ENCODE measurements around the gene GABRG3.
"Not testable (repeated sequence)": the region's sequence is repeated elsewhere in the genome, so short reads cannot be mapped to it uniquely, and the experiment has no call there.

The GABRG3 gene

DNA sequence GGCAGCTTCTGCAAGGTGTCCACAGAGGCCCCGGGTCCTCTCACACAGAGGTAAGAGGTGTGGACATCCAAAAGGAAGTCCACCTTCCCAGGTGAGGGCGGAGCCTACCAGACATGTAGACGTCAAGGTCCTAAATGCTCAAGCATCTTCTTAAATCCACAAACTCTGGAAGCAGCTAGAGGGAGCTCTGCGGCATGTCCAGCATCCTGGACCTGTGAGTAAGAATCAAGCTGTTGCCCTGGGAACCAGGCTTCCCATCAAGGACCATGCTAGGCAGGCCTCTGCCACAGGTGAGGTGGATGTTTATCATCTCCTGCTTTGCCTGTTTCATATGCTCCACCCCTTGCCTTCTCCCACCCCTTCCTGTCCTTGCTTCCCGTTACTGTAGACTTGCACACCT is 368.2 kb downstream of the GABRG3 start:
- no peak for DNase-seq (ENCODE audit: low spot score)

DNA sequence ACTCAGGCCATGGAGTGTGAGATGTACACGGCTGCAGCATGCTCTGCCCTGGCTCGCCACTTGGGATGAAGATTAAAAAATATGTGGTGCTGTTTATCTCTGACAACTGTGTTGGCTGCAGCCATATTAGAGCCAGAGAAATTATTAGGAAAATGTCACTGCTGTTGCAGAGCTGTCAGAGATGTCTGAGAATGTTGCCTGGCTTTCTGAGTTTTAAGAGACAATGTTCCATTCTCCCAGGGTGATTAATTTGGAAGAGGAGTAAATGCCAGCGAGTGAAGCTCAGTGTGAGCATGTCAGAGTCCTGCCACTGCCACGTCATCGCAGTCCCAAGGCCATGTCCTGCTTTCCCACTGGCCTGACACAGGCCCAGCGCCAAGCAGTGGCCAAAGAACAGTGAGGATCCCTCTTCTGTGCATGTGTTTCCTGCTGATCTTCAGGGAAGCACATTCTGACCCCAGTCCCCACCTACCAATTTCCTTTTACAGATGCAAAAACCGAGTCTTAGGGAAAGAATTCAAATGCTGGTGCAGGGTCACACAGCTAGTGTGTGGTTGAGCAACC is 370.9 kb downstream of the GABRG3 start:
- no peak for DNase-seq (ENCODE audit: low spot score)

DNA sequence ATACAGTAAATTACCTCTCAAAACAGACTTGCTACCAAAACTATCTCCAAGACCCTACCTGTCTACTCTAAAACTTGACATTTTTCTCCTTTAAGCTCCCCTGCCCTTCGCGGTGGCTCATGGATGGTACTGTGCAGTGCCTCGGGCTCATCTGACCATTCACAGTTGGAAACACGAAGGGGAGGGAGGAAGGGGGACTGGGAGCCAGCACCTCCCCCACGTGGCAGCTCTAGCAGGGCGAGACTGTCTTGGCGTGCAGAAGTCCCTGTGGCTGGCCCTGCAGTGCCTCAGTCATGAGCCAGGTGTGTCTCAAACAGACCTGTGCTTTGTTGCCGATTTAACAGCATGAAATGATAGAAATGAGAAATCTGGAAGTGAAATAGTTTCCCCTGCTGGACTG is 372.0 kb downstream of the GABRG3 start:
- no peak for DNase-seq (ENCODE audit: low spot score)

DNA sequence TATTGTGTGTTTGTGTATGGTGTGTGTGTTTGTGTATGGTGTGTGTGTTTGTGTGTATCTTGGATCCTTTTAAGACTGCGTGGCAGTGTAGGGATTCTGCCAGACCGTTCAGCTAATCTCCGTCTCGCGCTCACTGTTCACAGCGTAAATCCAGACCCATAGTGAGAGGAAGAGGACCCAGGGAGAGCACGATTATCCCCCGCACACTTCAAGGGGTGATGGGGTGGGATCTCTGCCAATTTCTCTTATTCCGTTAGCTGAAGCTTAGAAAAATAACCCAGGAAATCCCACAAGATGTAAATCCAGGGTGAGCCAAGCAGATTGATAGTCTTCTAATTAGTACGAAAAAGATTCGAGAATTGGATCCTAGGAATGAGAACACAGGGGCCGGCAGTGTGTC is 381.2 kb downstream of the GABRG3 start:
- no peak for DNase-seq (ENCODE audit: low spot score)

DNA sequence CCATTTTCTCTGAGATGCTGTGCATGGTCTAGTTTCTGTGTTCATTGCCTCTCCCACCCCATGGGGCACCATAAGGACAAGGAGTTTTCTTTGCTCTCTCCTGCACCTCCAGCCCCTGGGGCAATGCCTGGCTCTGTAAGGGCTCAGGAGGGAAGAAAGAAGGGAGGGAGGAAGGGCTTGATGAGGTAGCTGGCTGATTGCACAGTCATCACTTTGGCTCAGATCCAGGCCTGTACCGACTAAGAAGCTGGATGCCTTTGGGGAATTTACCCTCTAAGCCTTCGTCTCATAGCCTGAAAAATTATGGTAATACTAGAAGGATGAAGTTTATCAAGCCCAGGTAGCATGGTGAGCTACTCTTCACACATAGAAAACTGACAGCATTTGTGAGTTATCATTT is 382.9 kb downstream of the GABRG3 start:
- DNase-seq (ENCODE audit: low spot score), result no peak

DNA sequence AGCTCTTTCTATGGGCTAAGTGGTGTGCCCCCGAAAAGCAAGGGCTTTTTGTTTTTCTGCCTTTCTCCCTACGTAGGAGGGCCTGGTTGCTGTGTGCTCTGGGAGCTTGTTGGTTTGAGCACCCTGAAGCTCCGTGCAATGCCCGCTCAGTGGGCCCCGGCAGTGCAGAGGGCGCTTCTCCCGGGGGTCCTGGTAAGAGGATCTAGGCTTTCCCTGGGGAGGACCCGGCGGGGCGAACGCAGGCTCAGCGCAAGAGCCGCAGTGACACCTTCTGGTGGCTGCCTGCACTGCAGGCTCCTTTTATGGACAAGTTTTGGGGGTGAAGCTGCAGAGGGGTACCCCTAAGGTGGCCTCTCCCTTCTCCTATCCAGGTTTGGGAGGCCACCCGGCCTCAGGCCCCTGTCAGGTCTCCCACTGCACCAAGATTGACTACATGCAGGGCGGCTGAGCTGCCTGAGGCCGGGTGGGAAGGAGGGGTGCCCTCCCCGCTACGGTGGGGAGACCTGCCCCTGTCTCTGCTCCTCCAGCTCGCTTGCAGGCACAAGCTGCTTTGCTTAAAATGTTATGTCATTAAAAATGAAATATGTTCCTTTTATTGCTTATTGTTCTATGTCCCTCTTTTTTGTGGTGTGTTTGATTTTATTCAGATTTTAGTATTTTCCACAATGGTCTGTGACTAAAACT is 387.9 kb downstream of the GABRG3 start:
- DNase-seq (ENCODE audit: low spot score), result peak; percentile 40

DNA sequence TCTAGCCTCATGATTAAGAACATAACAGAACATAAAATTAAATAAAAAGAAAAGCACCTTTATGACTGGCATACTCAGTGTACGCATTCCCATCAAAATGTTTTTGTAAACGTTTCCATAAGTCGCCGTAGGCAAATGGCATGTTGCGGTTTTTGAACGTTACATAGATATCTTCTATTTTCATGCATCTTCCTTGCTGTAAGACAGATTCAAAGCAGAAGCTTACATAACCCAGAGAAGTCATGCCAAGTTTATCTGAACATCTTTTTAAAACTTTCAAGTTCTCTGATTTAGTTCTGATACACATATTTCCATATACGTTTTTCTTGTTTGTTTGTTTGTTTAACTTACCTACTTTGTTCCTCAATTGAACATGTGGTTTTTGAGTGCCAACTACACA is 388.6 kb downstream of the GABRG3 start:
- DNase-seq (ENCODE audit: low spot score), result no peak

DNA sequence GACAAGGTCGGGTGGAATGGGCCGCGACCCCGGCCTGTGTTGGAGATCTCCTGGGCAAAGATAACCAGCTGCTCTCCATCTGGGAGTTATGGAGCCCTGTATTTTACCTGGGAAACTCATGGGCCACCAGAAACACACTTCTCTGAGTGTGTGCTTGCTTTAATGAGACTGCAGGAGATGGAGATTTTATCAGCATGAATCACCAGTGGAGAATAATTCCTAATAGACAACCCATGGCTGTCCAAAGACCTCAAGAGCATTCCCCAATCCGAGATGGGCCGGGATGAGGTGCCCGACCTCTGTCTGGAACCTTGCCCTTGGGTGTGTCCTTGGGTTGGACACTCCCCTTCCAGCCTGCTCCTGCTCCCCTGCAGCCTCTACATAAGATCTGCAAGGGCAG is 389.3 kb downstream of the GABRG3 start:
- DNase-seq (ENCODE audit: low spot score), result no peak

DNA sequence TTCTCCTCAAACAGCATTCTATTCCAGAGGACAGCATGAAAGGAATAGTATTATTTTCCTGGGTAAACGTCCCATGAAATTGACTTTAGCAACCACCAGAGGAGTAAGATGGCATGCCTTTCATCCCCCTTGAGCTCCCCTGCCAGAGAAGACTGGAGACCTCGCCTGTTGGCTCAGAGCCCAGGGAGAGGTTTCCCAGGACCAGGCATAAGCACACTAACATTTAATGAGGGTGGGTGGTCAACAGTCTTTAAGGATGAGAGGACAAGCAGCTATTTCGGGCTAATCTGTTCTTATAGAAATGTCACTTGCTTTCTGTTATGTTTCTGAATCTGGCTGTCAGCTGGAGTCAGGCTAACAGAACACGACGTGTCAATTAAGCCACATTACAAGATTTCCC is 390.5 kb downstream of the GABRG3 start:
- no peak for DNase-seq (ENCODE audit: low spot score)

DNA sequence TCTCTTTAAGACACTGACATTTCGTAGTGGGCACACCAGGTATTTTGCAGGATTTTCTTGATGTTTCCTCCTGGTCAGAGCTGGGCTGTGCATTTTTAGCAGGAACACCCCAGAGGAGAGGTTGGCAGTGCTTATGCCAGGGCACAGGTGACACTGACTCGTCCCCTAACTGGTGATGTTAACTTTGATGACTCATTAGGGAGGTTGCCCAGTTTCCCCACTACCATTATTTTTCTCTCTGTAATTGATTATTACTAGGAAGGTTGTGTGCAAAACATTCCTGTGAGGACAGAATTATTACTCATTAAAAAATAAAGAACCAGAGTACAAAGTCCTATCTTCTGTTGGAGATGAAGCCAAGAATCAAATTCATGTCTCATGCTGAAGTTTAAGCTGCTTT is 394.5 kb downstream of the GABRG3 start:
- DNase-seq (ENCODE audit: low spot score), result no peak

DNA sequence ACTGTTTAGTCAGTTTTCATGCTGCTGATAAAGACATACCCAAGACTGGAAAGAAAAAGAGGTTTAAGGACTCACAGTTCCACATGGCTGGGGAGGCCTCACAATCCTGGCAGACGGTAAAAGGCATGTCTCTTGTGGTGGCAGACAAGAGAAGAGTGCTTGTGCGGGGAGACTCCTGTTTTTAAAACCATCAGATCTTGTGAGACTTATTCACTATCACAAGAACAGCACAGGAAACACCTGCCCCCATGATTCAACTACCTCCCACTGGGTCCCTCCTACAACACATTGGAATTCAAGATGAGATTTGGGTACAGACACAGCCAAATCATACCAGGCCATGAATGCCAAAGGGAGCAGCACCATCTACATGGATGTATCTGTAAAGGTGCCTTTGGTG is 406.4 kb downstream of the GABRG3 start:
- DNase-seq (ENCODE audit: low spot score), result not testable (repeated sequence)

DNA sequence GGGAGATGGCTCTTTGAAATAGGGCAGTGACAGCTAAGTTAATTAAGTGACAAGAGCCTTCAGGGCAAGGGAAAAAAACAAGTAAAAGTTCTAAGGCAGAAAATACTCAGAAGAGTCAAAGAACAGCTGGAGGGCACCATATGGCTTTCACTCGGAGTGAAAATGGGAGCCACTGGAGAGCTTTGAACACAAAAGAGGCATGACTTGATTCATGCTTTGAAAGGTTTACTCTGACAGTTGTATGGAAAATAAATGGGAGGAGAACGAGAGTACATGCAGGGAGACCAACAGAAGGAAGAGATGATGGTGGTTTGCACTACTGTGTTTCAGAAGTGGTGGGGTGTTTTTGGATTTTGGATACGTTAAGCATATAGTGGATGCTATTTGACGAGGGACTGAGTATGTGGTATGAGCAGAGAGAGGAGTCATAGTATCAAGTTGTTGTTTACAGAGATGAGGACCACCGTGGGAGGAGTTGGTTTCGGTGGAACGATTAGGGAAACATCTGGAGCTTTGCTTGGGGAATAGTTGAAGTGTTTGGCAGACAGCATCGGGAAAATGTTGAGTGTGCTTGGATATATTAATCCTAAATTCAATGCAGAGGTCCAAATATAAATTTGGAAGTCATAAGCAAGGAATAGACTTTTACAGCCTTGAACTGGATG is 411.5 kb downstream of the GABRG3 start:
- DNase-seq (ENCODE audit: low spot score), result no peak

DNA sequence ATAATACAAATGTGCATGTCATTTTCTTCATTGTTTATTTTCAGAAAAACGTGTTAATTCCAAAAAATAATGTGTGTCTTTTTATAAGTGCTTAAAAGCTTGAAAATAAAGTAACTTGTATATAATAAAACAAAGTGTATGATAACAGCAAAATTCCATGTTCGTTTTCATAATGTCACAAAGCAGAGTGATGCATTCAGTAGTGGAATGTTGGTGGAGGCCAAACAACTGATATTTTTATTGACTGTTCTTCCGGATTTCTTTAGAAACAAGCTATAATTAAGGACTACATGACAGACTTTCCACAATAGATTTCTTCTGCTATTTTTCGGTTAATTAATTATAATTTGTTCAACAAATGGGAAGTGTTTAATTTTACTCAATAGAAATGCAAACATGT is 412.7 kb downstream of the GABRG3 start:
- DNase-seq (ENCODE audit: low spot score), result no peak

DNA sequence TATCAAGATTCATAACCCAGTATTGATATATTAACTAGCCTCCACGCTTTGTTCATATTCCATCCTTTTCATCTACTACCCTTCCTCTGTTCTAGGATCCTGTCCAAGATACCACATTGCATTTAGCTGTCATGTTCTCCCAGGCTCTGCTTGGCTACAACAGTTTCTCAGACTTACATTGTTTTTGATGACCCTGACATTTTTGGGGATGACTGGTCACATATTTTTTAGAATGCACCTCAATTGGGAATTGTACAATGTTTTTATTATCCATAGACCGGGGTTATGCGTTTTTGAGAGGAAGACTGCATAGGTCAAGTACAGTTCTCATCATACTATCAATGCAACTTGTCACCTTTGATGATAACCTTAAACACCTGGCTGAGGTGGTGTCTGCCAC is 421.2 kb downstream of the GABRG3 start:
- no peak for DNase-seq (ENCODE audit: low spot score)

DNA sequence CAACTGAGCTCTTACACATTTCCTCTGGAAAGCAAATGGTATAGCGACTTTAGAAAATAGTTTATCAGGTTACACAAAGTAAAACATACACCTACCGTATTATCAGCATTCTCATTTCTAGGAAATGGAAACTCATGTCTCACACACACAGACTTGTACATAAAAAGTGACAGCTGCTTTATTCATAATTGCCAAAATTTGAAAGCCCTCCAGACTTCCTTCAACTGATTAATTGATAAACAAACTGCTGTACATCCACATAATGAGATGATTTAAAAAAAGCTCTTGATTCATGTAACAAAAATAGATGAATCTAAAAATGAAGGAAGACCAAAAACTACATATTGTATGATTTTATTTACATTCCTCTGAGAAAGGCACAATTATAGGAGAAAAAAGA is 425.5 kb downstream of the GABRG3 start:
- no peak for DNase-seq (ENCODE audit: low spot score)

DNA sequence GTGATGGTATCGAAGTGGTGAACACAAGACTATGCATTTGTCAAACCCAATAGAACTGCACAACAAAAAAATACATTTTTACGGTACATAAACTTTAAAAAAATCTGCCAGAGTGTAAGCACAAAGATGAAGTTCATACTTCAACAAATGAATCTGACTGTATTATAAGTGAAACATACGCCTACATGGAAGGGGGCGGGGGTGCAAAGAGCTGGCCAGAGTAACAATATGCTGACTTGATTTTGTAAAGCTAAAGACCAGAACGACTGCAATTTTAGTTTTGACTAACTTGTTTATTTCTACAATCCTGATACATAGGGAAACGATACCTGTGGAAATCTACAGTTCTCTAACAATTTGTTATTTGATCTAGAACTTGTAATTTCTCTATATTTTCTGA is 426.0 kb downstream of the GABRG3 start:
- DNase-seq (ENCODE audit: low spot score), result no peak

DNA sequence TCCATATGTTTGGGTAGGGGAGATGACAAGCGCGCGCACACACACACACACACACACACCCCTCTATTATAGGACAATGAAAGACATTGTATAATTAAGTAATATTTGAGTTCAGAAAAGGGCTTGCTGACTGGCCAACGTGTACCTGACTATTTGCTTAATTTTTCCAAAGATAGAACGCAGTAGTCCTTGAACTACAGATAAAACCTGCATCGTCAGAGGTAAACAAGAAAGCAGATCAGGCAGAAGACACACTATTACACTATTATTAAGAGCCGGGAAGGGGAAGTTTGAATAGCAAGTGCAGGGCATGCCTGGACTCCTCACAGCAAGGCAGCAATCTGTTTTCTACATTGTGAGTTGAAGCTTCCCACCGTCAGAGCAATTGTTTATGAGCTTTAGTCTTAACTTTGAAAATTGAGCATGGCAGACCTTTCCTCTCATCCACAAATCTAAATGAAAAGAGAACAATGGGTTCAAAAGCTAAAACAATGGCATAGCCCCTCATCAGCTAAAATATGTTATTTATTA is 427.7 kb downstream of the GABRG3 start:
- DNase-seq (ENCODE audit: low spot score), result no peak

DNA sequence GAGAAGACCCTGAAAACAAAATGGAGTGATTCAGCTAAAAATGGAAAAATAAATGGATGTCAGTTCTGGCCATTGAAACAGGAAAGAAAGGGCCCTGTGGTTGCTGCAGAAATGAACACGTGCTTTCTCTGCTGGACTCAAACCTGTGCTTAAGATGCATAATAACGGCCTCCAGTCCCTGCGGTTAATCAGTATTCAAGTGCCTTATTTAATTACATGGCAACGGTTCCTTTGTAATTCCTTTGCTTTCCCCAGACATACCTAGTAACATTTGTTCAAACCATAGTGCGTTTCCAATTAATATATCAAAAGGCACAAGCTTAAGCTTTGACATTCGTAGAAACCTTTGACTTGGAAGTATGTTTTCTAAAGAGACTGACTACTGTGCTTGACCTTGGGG is 428.3 kb downstream of the GABRG3 start:
- DNase-seq (ENCODE audit: low spot score), result no peak

DNA sequence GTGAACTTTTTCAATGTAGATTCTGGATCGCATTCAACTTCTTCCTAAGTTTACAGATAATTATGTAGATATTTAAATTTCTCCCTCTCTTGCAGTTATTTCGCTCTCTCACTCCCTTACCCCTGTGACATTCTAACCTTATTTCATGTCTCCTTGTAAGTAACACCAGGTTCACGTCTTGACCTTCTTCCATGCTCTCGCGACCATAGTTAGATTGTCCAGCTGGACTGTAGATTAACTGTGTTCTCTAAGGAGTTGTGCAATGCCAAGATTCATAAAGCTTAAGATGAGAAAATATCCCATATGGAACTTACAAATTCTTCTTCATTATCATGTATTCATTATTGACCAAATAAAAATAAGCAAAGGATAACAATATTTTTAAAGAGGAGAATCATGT is 430.5 kb downstream of the GABRG3 start:
- DNase-seq (ENCODE audit: low spot score), result no peak

DNA sequence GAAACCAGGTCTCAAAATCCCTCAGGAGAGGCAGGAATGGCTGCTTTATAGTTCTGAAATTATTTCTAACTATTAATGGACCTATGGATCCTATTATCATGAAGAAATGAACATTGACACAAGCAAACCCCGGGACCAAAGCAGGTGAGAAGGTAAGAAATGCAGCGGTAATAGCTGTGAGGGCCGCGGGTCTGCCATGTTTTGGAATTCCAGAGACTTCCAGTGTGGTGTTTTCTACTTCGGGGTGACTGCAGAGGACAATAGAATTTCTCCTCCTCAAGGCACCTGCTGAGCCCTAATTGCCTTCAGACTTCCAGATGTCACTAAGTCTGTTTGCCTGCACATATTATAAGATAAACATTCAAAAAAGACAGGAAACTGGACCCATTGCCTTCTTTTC is 437.4 kb downstream of the GABRG3 start:
- no peak for DNase-seq (ENCODE audit: low spot score)

DNA sequence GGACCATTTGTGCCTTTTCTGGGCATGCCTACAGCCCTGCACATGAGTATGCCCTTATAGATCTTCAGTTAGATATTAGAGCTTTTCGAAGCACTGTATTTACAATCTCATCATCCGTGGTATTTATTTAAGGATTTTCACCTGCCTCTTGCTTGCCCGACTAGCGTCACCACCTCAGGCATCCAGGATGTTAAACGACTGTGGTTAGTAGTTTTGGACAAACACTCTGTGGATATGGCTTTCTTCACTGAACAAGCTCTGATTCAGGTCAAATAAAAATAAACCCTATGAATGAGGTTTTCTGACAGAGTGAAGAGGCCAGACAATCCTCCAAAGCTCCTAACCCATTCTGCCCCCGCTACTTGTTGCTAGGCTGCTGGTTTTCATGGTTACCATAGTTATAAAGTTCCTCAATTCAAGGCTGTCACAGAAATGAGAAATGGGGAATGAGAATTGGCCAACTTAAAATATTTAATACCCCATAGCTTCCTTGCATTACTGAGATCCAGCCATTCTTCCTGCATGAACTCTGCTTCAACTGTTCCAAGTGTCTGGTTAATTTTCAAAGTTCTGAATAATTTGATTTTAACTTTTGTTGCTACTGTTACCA is 440.1 kb downstream of the GABRG3 start:
- no peak for DNase-seq (ENCODE audit: low spot score)

DNA sequence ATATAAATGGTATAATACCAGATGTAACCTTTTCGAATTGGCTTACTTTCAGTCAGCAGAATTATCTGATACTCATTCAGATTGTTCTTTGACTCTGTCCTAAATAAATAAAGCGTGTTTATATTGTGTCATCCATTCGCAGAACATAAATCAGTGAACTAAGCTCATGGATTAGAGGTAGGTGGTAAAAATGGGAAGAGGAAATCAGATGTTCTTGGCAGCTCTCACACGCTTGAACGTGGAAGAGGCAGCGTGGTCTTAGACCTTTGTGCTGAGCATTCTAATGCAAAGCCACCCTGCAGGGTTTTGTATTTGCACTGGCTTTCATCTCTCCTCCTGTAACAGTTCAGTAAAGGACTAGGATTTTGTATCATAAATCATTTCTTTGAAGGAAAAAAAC is 441.4 kb downstream of the GABRG3 start:
- no peak for DNase-seq (ENCODE audit: low spot score)

DNA sequence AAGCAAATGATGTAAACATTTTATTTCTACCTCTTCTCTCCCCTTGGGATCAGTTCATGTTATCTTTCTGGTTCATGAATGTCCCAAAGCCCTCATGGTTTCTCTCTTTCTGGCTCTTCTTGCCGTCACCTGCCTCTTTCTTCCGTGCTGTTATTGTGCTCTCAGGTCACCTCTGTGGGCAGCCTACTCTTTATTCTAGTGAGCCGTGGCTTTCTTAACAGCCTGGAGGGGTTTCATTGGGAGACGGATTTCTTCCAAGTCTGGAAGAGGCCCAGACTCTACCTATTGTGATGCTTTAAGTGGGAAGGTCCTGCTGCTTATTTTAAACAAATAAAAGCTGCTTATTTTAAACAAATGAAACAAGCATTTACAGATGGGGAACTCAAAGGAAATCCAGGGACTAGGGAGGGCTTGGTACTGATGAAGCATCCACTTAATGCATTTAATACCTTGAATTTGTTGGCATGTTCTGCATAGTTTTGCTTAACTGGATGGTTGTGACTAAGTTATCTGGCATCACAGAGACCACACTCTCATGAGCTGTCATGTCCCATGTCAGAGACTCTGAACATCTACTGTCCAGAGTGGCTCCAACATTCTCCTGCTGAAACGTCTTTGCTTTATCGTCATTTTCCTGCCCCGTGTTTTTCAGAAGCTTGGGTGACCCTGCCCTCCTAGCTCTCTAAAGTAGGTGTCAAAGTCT is 443.3 kb downstream of the GABRG3 start:
- DNase-seq (ENCODE audit: low spot score), result no peak

All from GM03348 (cell line).